Measurements from ENCODE around the gene GPATCH1. TPM values are rescaled to one million over a fixed set of nuclear protein-coding genes. Genes with fewer than 3 reads are reported as not detected.
A peak's percentile ranks its signal among the peaks of the same experiment; 100 is the strongest.

Gene GPATCH1
- total and polyA plus RNA-seq, 9 of the 15 experiments (the other 6 are each of a cell fraction or from before 2014, with no cell fraction given): 3.7 to 9.7 (median 7.7) TPM

DNA sequence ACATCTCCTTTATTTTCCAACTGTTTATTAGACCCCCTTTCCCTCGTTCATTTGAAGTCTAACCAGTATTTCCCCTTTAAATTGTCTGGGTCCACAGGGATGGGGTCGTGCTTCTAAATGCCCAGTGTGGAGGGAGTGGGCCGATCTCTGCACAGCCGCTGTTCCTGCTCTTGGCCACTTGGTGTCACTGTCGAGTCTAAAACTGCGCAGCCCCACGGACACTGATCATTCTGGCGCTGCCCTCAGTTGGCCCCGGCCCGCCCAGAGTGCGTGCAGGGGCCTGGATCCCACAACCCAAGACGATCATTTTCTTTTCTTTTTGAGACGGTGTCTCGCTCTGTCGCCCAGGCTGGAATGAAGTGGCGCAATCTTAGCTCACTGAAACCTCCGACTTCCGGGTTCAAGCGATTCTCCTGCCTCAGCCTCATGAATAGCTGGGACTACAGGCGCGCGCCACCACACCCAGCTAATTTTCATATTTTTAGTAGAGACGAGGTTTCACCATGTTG is 63.0 kb downstream of the GPATCH1 start:
- Histone ChIP-seq H3K9ac (ENCODE audit: insufficient read depth in 1 of 2, low read depth in 2 of 2, low read length in 2 of 2) (no peak overlapping the region), H3K27me3 (ENCODE audit: control insufficient read depth in 2 of 2, insufficient read depth in 2 of 2, low read length in 2 of 2) (peaks cover 17 to 48% of the 10 kb centered on the region in 2 experiments; a peak in 4 of 5 replicates), H3K4me2 (ENCODE audit: insufficient read depth, low read length) (no peak overlapping the region), H2AFZ (ENCODE audit: low read depth, low read length) (0 out of 2 replicates have a peak overlapping the region, but pooled peaks have one; percentile 25), H3K79me2 (ENCODE audit: control insufficient read depth, insufficient read depth, low read length) (no peaks in the 10 kb centered on the region), H3K4me1 (replicated peaks in 1 of 2; ENCODE audit: control insufficient read depth in 2 of 2, insufficient read depth in 2 of 2, low read length in 2 of 2) (peaks cover 0 to 3% of the 10 kb centered on the region in 2 experiments; a peak in 2 of 5 replicates), H4K20me1 (replicated peaks; ENCODE audit: control insufficient read depth, insufficient read depth, low read length) (no peaks in the 10 kb centered on the region), H3K36me3 (ENCODE audit: control insufficient read depth, insufficient read depth, low read length) (no peaks in the 10 kb centered on the region), H3K9me3 (replicated peaks; ENCODE audit: control insufficient read depth, insufficient read depth, low read depth, low read length) (no peaks in the 10 kb centered on the region), H3K9me1 (ENCODE audit: control insufficient read depth, insufficient read depth, low read length) (peaks cover 2% of the 10 kb centered on the region), H3K27ac (ENCODE audit: extremely low read depth, low read depth, low read length) (no peak overlapping the region), H3K4me3 (no peak overlapping the region)
- CTCF ChIA-PET (ENCODE audit: low intra/inter-chr PET ratio): interaction anchor here (0.5 to 1.2 kb wide), 6 partner anchors 17 to 168 kb away, joined by 3 to 5 read pairs (median 3); no protein-coding TSS in a partner anchor
- peak; percentile 95 for FAIRE-seq
- intact Hi-C loops (cut with micrococcal nuclease) (loop anchor here (1.0 to 5.0 kb wide), 2 partner anchors 40 to 263 kb away; no protein-coding TSS in a partner anchor), in situ Hi-C loops (cut with MboI) (loop anchor here (5.0 to 10.0 kb wide), 2 partner anchors 38 to 261 kb away; no protein-coding TSS in a partner anchor)
- no TSS peak for BruUV-seq (replicated peaks)
- DNase-seq (ENCODE audit: extremely low read depth in 1 of 4, low spot score in 3 of 4): peak; percentile 75 to 86 (median 83)
- 25% methylated on average over 22 of the region's 23 CpGs for whole genome bisulfite sequencing (ENCODE audit: insufficient coverage, low coverage, missing lambda C conversion rate)
- POLR2A ChIA-PET: no interaction called here
- ATAC-seq: peak; percentile 97
- TF ChIP-seq SMC3 (conservative IDR thresholded peaks at IDR 0.05; ENCODE audit: insufficient read depth, low read depth, low read length): peak; percentile 89
- TF ChIP-seq NCOA2 (IDR thresholded peaks at IDR 0.05; ENCODE audit: partially characterized antibody in 2 of 2): no peak
- TF ChIP-seq RB1 (IDR thresholded peaks at IDR 0.05; ENCODE audit: low read depth): peak; percentile 68; the same call in 1 of the 2 replicates
- no peak for TF ChIP-seq ARID3B (CRISPR knock-in tag; IDR thresholded peaks at IDR 0.05; ENCODE audit: borderline replicate concordance)
- peak; percentile 66 to 72 for TF ChIP-seq NRF1 (conservative IDR thresholded peaks at IDR 0.05 in 1 of 2, IDR thresholded peaks at IDR 0.05 in 1 of 2)
- no peak for TF ChIP-seq PYGO2 (tag; IDR thresholded peaks at IDR 0.05)
- no peak for TF ChIP-seq RBBP5 (IDR thresholded peaks at IDR 0.05; ENCODE audit: borderline replicate concordance, insufficient read depth, low read length, poor library complexity, severe bottlenecking)
- TF ChIP-seq CHD4 (IDR thresholded peaks at IDR 0.05; ENCODE audit: insufficient read depth, insufficient replicate concordance, low read depth, low read length, poor library complexity, severe bottlenecking): no peak
- no peak for TF ChIP-seq WHSC1 (IDR thresholded peaks at IDR 0.05; ENCODE audit: low read length)
- TF ChIP-seq MEF2A (IDR thresholded peaks at IDR 0.05; ENCODE audit: control insufficient read depth, low read depth, low read length): no peak
- no peak for TF ChIP-seq SNRNP70 (optimal IDR thresholded peaks at IDR 0.05; ENCODE audit: low read depth, low read length)
- no peak for TF ChIP-seq TAF9B (IDR thresholded peaks at IDR 0.05; ENCODE audit: partially characterized antibody)
- TF ChIP-seq, protein P1, sequence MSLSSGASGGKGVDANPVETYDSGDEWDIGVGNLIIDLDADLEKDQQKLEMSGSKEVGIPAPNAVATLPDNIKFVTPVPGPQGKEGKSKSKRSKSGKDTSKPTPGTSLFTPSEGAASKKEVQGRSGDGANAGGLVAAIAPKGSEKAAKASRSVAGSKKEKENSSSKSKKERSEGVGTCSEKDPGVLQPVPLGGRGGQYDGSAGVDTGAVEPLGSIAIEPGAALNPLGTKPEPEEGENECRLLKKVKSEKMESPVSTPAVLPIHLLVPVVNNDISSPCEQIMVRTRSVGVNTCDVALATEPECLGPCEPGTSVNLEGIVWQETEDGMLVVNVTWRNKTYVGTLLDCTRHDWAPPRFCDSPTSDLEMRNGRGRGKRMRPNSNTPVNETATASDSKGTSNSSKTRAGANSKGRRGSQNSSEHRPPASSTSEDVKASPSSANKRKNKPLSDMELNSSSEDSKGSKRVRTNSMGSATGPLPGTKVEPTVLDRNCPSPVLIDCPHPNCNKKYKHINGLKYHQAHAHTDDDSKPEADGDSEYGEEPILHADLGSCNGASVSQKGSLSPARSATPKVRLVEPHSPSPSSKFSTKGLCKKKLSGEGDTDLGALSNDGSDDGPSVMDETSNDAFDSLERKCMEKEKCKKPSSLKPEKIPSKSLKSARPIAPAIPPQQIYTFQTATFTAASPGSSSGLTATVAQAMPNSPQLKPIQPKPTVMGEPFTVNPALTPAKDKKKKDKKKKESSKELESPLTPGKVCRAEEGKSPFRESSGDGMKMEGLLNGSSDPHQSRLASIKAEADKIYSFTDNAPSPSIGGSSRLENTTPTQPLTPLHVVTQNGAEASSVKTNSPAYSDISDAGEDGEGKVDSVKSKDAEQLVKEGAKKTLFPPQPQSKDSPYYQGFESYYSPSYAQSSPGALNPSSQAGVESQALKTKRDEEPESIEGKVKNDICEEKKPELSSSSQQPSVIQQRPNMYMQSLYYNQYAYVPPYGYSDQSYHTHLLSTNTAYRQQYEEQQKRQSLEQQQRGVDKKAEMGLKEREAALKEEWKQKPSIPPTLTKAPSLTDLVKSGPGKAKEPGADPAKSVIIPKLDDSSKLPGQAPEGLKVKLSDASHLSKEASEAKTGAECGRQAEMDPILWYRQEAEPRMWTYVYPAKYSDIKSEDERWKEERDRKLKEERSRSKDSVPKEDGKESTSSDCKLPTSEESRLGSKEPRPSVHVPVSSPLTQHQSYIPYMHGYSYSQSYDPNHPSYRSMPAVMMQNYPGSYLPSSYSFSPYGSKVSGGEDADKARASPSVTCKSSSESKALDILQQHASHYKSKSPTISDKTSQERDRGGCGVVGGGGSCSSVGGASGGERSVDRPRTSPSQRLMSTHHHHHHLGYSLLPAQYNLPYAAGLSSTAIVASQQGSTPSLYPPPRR (CRISPR knock-in tag; IDR thresholded peaks at IDR 0.05; ENCODE audit: borderline replicate concordance): no peak
- TF ChIP-seq SREBF1 (IDR thresholded peaks at IDR 0.05; ENCODE audit: borderline replicate concordance, low read depth, low read length): no peak

All from K562 (cell line).